GM23338 (cell line): ENCODE data around the gene FRMD4A. TPM values are rescaled to one million over a fixed set of nuclear protein-coding genes. Genes with fewer than 3 reads are reported as not detected.

Experiments used
- ATAC-seq: fragments of 200-7000 bp; cut with Tn5 transposase; 3 replicates; pipeline ENCODE4 v1.9.1; 2020
- DNase-seq: peaks from one replicate; pipeline ENCODE4 v3.0.0-alpha.2; 2015; ENCODE audit warnings: low spot score
- H2AFZ ChIP-seq: fragments of 200-600 bp; sonication (generic); 2 replicates; pipeline ENCODE4 v1.8.0; 2016; ENCODE audit warnings: antibody characterized with exemption, mild to moderate bottlenecking, moderate library complexity
- H3F3A ChIP-seq: fragments of 200-600 bp; sonication (generic); replicated peaks from 2 replicates; pipeline ENCODE4 v1.8.0; 2017; ENCODE audit warnings: antibody characterized with exemption, mixed run types, low read depth
- H3K27ac ChIP-seq: fragments of 200-600 bp; sonication (generic); 2 replicates; pipeline ENCODE4 v1.6.1; 2016; ENCODE audit warnings: low read depth
- H3K27me3 ChIP-seq: fragments of 200-600 bp; sonication (generic); 2 replicates; pipeline ENCODE4 v1.8.0; 2016; ENCODE audit warnings: mild to moderate bottlenecking, mixed run types, moderate library complexity; ENCODE audit not compliant: insufficient read depth
- H3K36me3 ChIP-seq: fragments of 200-600 bp; sonication (generic); 2 replicates; pipeline ENCODE4 v1.8.0; 2016; ENCODE audit warnings: mild to moderate bottlenecking; ENCODE audit not compliant: insufficient read depth
- H3K4me1 ChIP-seq: fragments of 200-600 bp; sonication (generic); 2 replicates; pipeline ENCODE4 v1.8.0; 2016; ENCODE audit warnings: mild to moderate bottlenecking, moderate library complexity; ENCODE audit not compliant: insufficient read depth
- H3K4me2 ChIP-seq: fragments of 200-600 bp; sonication (generic); 2 replicates; pipeline ENCODE4 v1.7.1; 2017; ENCODE audit warnings: mixed run types
- H3K4me3 ChIP-seq: fragments of 200-600 bp; sonication (generic); 2 replicates; pipeline ENCODE4 v1.6.1; 2016; ENCODE audit warnings: mixed run types
- H3K79me2 ChIP-seq: fragments of 200-600 bp; sonication (generic); replicated peaks from 2 replicates; pipeline ENCODE4 v1.8.0; 2017; ENCODE audit warnings: mild to moderate bottlenecking; ENCODE audit not compliant: insufficient read depth
- H3K9me2 ChIP-seq: fragments of 200-600 bp; sonication (generic); 2 replicates; pipeline ENCODE4 v1.8.0; 2017; ENCODE audit not compliant: insufficient read depth
- H4K20me1 ChIP-seq: fragments of 200-600 bp; sonication (generic); replicated peaks from 2 replicates; pipeline ENCODE4 v1.8.0; 2017; ENCODE audit warnings: mild to moderate bottlenecking; ENCODE audit not compliant: insufficient read depth
- H3K27ac Mint-ChIP-seq: 2 replicates; pipeline ENCODE4 v1.8.0; 2020; ENCODE audit warnings: inconsistent platforms, mild to moderate bottlenecking, moderate library complexity, mixed read lengths
- H3K27me3 Mint-ChIP-seq: 3 replicates; pipeline ENCODE4 v1.8.0; 2022; ENCODE audit warnings: low read depth, mild to moderate bottlenecking, moderate library complexity, mixed read lengths, inconsistent platforms; ENCODE audit not compliant: insufficient read depth, poor library complexity
- H3K36me3 Mint-ChIP-seq: 3 replicates; pipeline ENCODE4 v1.8.0; 2021; ENCODE audit warnings: low read depth, mild to moderate bottlenecking, inconsistent platforms, moderate library complexity, mixed read lengths
- H3K4me1 Mint-ChIP-seq: 3 replicates; pipeline ENCODE4 v1.8.0; 2020; ENCODE audit warnings: mild to moderate bottlenecking, inconsistent platforms, mixed read lengths
- H3K4me3 Mint-ChIP-seq: 3 replicates; pipeline ENCODE4 v1.8.0; 2021; ENCODE audit warnings: moderate library complexity, mild to moderate bottlenecking, inconsistent platforms, mixed read lengths
- H3K9me3 Mint-ChIP-seq: 3 replicates; pipeline ENCODE4 v1.8.0; 2020; ENCODE audit warnings: moderate library complexity, mild to moderate bottlenecking, inconsistent platforms, mixed read lengths
- CREB1 ChIP-seq: fragments of 250-450 bp; sonication (Bioruptor Pico); IDR thresholded peaks from 2 replicates; pipeline ENCODE4 v1.5.0; 2020; ENCODE audit warnings: low read depth, mild to moderate bottlenecking, moderate library complexity
- CTCF ChIP-seq, 2 experiments: fragments of 200-600 bp in 1 of 2; sonication (generic) in 1 of 2; conservative IDR thresholded peaks; 2 replicates each; pipeline versions ENCODE4 v1.5.1 to v1.6.1; 2016 to 2017; ENCODE audit warnings: antibody characterized with exemption in 2 of 2, low read depth in 2 of 2, mild to moderate bottlenecking in 2 of 2, moderate library complexity in 1 of 2
- ETS1 ChIP-seq: IDR thresholded peaks from 2 replicates; pipeline ENCODE4 v1.6.1; 2016; ENCODE audit warnings: antibody characterized with exemption
- EZH2 ChIP-seq: fragments of 200-600 bp; sonication (generic); IDR thresholded peaks from one replicate; pipeline ENCODE4 v1.8.0; 2017; ENCODE audit warnings: antibody characterized with exemption, mild to moderate bottlenecking, low read depth; ENCODE audit not compliant: unreplicated experiment
- EZH2phosphoT487 ChIP-seq: fragments of 200-600 bp; sonication (generic); IDR thresholded peaks from one replicate; pipeline ENCODE4 v1.8.1; 2018; ENCODE audit warnings: antibody characterized with exemption; ENCODE audit not compliant: unreplicated experiment
- JUNB ChIP-seq: IDR thresholded peaks from one replicate; pipeline ENCODE4 v1.6.1; 2016; ENCODE audit warnings: antibody characterized with exemption; ENCODE audit not compliant: unreplicated experiment
- NANOG ChIP-seq: IDR thresholded peaks from 2 replicates; pipeline ENCODE4 v1.6.1; 2016; ENCODE audit warnings: antibody characterized with exemption, borderline replicate concordance
- POLR2AphosphoS5 ChIP-seq: IDR thresholded peaks from 2 replicates; pipeline ENCODE4 v1.6.1; 2016; ENCODE audit warnings: antibody characterized with exemption, low read depth
- REST ChIP-seq: IDR thresholded peaks from one replicate; pipeline ENCODE4 v1.6.1; 2018; ENCODE audit warnings: antibody characterized with exemption; ENCODE audit not compliant: unreplicated experiment
- STAT1 ChIP-seq: IDR thresholded peaks from one replicate; pipeline ENCODE4 v1.6.1; 2016; ENCODE audit warnings: antibody characterized with exemption; ENCODE audit not compliant: unreplicated experiment
- ZNF114 ChIP-seq: fragments of 250-450 bp; sonication (Bioruptor Pico); IDR thresholded peaks from 2 replicates; pipeline ENCODE4 v1.5.0; 2020; ENCODE audit warnings: mild to moderate bottlenecking, moderate library complexity
- ZNF331 ChIP-seq: fragments of 250-450 bp; sonication (Bioruptor Pico); IDR thresholded peaks from 2 replicates; pipeline ENCODE4 v1.5.0; 2020; ENCODE audit warnings: low read depth, mild to moderate bottlenecking, moderate library complexity
- polyA plus RNA-seq: library from polyadenylated mRNA; unstranded; fragments of >200 nt; fragmentation: Nextera tagmentation; extraction: Ambion mirVana; gene quantifications from 2 replicates; pipeline ENCODE4 v1.2.1, GENCODE V29; 2016
- total RNA-seq: library from RNA; depleted of rRNA; stranded (reverse); fragments of >200 nt; shearing (Covaris generic); gene quantifications from 2 replicates; pipeline ENCODE4 v1.2.3, GENCODE V29; 2014

FRMD4A gene
- total and polyA plus RNA-seq, 2 experiments from 2014 or later, result 14.0 to 20.1 TPM

- no peak for DNase-seq
- H3K27me3 Mint-ChIP-seq, result peaks cover 4% of the 10 kb centered on the region
- Histone ChIP-seq H3K27me3 (no peaks in the 10 kb centered on the region), H3K36me3 (no peaks in the 10 kb centered on the region), H3K4me1 (peaks cover 15% of the 10 kb centered on the region; the same call in 1 of the 2 replicates), H3K4me2 (no peak overlapping the region), H3K79me2 (no peaks in the 10 kb centered on the region), H2AFZ (no peak overlapping the region), H3K27ac (no peak overlapping the region), H4K20me1 (no peaks in the 10 kb centered on the region), H3K9me2 (no peaks in the 10 kb centered on the region), H3K4me3 (no peak overlapping the region), H3F3A (no peaks in the 10 kb centered on the region)
- H3K9me3 Mint-ChIP-seq, result no peaks in the 10 kb centered on the region
- TF ChIP-seq EZH2phosphoT487 (no peak), ZNF331 (CRISPR knock-in tag) (no peak), STAT1 (no peak), REST (no peak), CREB1 (CRISPR knock-in tag) (no peak), NANOG (no peak), ETS1 (no peak), POLR2AphosphoS5 (no peak), JUNB (no peak), ZNF114 (CRISPR knock-in tag) (no peak)
- H3K27ac Mint-ChIP-seq, result no peak overlapping the region
- H3K4me3 Mint-ChIP-seq, result no peak overlapping the region
- peaks cover 30% of the 10 kb centered on the region for H3K4me1 Mint-ChIP-seq
- H3K36me3 Mint-ChIP-seq, result peaks cover 56% of the 10 kb centered on the region
- ATAC-seq, result no peak; the same call in 1 of the 3 replicates
These were observed 630.1 kb downstream of the FRMD4A start for GRCh38 chr10:13700473-13701144.

- H3K27ac Mint-ChIP-seq, result no peak overlapping the region
- no peaks in the 10 kb centered on the region for H3K79me2 ChIP-seq
- no peaks in the 10 kb centered on the region for H3K9me3 Mint-ChIP-seq
- no peak overlapping the region for H3K4me3 Mint-ChIP-seq
- no peak overlapping the region for H3K4me2 ChIP-seq
- H3K27ac ChIP-seq, result no peak overlapping the region
- H3K4me1 Mint-ChIP-seq, result peaks cover 19% of the 10 kb centered on the region
- peaks cover 3% of the 10 kb centered on the region for H3K27me3 Mint-ChIP-seq
- H3K27me3 ChIP-seq, result no peaks in the 10 kb centered on the region
- no peaks in the 10 kb centered on the region for H3F3A ChIP-seq
- DNase-seq, result no peak
- H3K36me3 ChIP-seq, result no peaks in the 10 kb centered on the region
- no peak overlapping the region for H3K4me3 ChIP-seq
- no peaks in the 10 kb centered on the region for H4K20me1 ChIP-seq
- ATAC-seq, result no peak
- H3K4me1 ChIP-seq, result peaks cover 15% of the 10 kb centered on the region; the same call in 1 of the 2 replicates
- no peak overlapping the region for H2AFZ ChIP-seq
- H3K36me3 Mint-ChIP-seq, result peaks cover 63% of the 10 kb centered on the region
- H3K9me2 ChIP-seq, result no peaks in the 10 kb centered on the region
- TF ChIP-seq CREB1 (CRISPR knock-in tag) (no peak), ZNF331 (CRISPR knock-in tag) (no peak), JUNB (no peak), POLR2AphosphoS5 (no peak), EZH2phosphoT487 (no peak), CTCF (conservative IDR thresholded peaks at IDR 0.05; ENCODE audit: low read depth in 2 of 2) (no peak), REST (no peak), NANOG (no peak), EZH2 (no peak)
These were observed 631.5 kb downstream of the FRMD4A start for GRCh38 chr10:13699216-13699615.
